ENCODE results near the gene ST3GAL3.
A peak's percentile ranks its signal among the peaks of the same experiment; 100 is the strongest.

ST3GAL3 gene

DNA sequence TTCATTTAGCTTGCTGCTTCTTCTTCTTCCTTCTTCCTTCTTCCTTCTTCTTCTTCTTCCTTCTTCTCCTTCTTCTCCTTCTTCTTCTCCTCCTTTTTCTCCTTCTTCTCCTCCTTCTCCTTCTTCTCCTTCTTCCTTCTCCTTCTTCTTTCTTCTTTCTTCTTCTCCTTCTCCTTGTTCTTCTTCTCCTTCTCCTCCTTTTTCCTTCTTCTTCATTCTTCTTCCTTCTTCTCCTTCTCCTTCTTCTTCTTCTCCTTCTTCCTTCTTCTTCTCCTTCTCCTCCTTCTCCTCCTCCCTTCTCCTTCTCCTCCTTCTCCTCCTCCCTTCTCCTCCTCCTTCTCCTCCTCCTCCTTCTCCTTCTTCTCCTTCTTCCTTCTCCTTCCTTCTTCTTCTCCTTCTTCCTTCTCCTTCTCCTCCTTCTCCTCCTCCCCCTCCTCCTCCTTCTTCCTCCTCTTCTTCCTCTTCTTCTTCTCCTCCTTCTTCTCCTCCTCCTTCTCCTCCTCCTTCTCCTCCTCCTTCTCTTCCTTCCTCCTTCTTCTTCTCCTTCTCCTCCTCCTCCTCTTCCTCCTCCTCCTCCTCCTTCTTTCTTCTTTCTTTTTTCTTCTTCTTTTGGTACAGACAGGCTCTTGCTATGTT lies 110.1 kb downstream of the ST3GAL3 start:
- Histone ChIP-seq H3K4me1 (ENCODE audit: control insufficient read depth, insufficient read depth, low read depth, low read length) (peaks cover 3% of the 10 kb centered on the region), H2BK12ac (ENCODE audit: low read length in 2 of 2) (no peak overlapping the region), H3K4me3 (ENCODE audit: insufficient read depth in 1 of 2, low read depth in 1 of 2, low read length in 2 of 2) (no peak overlapping the region), H3K9me3 (ENCODE audit: control insufficient read depth, low read length) (peaks cover 40% of the 10 kb centered on the region), H3K36me3 (ENCODE audit: control insufficient read depth in 1 of 2, insufficient read depth in 2 of 2, low read depth in 1 of 2, low read length in 2 of 2) (peaks cover 13 to 48% of the 10 kb centered on the region in 2 experiments), H3K18ac (ENCODE audit: low read depth in 1 of 2, low read length in 2 of 2) (no peak overlapping the region), H2BK15ac (ENCODE audit: low read depth, poor library complexity, severe bottlenecking) (no peak overlapping the region), H3K27me3 (ENCODE audit: control insufficient read depth in 1 of 2, insufficient read depth in 1 of 2, low read length in 2 of 2) (no peaks in the 10 kb centered on the region), H3K4me2 (ENCODE audit: low read length, poor library complexity, severe bottlenecking) (no peak overlapping the region), H2AFZ (ENCODE audit: low read depth, low read length) (no peak overlapping the region), H3K14ac (ENCODE audit: low read length in 2 of 2) (no peak overlapping the region), H3K23ac (ENCODE audit: low read length in 2 of 2) (no peak overlapping the region), H3K9ac (ENCODE audit: low read length) (no peak overlapping the region), H4K91ac (ENCODE audit: low read length) (no peak overlapping the region), H3K4ac (ENCODE audit: low read depth in 1 of 2, low read length in 2 of 2) (no peak overlapping the region), H2BK120ac (ENCODE audit: low read depth, low read length) (no peak overlapping the region), H2BK5ac (ENCODE audit: low read depth, low read length, poor library complexity, severe bottlenecking) (no peak overlapping the region), H3K79me1 (replicated peaks; ENCODE audit: low read length, poor library complexity, severe bottlenecking) (peaks cover 3% of the 10 kb centered on the region), H3K27ac (ENCODE audit: low read length, poor library complexity, severe bottlenecking) (no peak overlapping the region), H4K8ac (ENCODE audit: low read length) (no peak overlapping the region), H2AK5ac (ENCODE audit: low read length, severe bottlenecking) (no peak overlapping the region)
- no peak for DNase-seq

DNA sequence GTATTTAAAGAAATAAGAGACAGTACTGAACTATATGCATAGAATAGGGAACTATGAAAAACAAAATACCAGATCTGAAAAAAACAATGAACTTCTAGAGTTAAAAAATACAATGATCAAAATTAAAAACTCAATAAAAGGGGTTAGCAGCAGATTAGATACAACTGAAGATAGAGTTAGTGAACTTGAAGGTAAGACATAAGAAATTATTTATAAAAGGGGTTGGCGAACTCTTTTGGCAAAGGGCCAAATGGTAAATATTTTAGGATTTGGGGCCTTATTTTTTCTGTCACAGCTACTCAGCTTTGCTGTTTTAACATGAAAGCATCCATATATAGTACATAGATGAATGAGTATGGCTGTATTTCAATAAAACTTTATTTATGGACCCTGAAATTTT lies 111.4 kb downstream of the ST3GAL3 start:
- WGBS = 100% methylated on average over 1 of the region's 1 CpG
- peaks cover 3% of the 10 kb centered on the region for H3K79me1 ChIP-seq (replicated peaks; ENCODE audit: low read length, poor library complexity, severe bottlenecking)
- H2AFZ ChIP-seq (ENCODE audit: low read depth, low read length) = no peak overlapping the region

DNA sequence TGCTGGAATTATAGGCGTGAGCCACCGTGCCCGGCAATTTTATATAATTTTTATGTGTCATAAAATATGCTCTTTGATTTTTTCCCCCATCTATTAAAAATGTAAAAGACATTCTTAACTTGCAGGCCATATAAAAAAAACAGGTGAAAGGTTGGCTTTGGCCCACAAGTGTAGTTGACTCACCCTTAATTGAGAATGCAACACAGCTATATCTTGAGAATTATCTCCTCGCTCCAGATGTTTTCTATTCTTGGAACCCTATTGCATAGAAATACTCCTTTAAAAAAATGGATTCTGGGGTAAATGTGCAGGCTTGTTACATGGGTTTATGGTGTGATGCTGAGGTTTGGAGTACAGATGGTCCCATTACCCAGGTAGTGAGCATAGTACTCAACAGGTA lies 112.0 kb downstream of the ST3GAL3 start:
- no peaks in the 10 kb centered on the region for H3K27me3 ChIP-seq (ENCODE audit: control insufficient read depth in 1 of 2, insufficient read depth in 1 of 2, low read length in 2 of 2)
- no peak overlapping the region for H4K91ac ChIP-seq (ENCODE audit: low read length)
- no peak overlapping the region for H3K18ac ChIP-seq (ENCODE audit: low read depth in 1 of 2, low read length in 2 of 2)
- no peak overlapping the region for H4K8ac ChIP-seq (ENCODE audit: low read length)
- H2BK120ac ChIP-seq (ENCODE audit: low read depth, low read length) = no peak overlapping the region
- no peak for DNase-seq
- H2BK5ac ChIP-seq (ENCODE audit: low read depth, low read length, poor library complexity, severe bottlenecking) = no peak overlapping the region
- H3K14ac ChIP-seq (ENCODE audit: low read length in 2 of 2) = no peak overlapping the region
- H3K4ac ChIP-seq (ENCODE audit: low read depth in 1 of 2, low read length in 2 of 2) = no peak overlapping the region
- no CpG with 5 or more reads among the region's 4 CpGs for WGBS
- H2AFZ ChIP-seq (ENCODE audit: low read depth, low read length) = no peak overlapping the region
- H3K23ac ChIP-seq (ENCODE audit: low read length in 2 of 2) = no peak overlapping the region
- H3K9ac ChIP-seq (ENCODE audit: low read length) = no peak overlapping the region
- peaks cover 13 to 45% of the 10 kb centered on the region in 2 experiments for H3K36me3 ChIP-seq (ENCODE audit: control insufficient read depth in 1 of 2, insufficient read depth in 2 of 2, low read depth in 1 of 2, low read length in 2 of 2)
- no peak overlapping the region for H2BK12ac ChIP-seq (ENCODE audit: low read length in 2 of 2)
- H3K4me3 ChIP-seq (ENCODE audit: insufficient read depth in 1 of 2, low read depth in 1 of 2, low read length in 2 of 2) = no peak overlapping the region
- peaks cover 5% of the 10 kb centered on the region for H3K79me1 ChIP-seq (replicated peaks; ENCODE audit: low read length, poor library complexity, severe bottlenecking)
- peaks cover 3% of the 10 kb centered on the region for H3K4me1 ChIP-seq (ENCODE audit: control insufficient read depth, insufficient read depth, low read depth, low read length)
- H3K9me3 ChIP-seq (ENCODE audit: control insufficient read depth, low read length) = peaks cover 40% of the 10 kb centered on the region
- no peak overlapping the region for H2AK5ac ChIP-seq (ENCODE audit: low read length, severe bottlenecking)
- no peak overlapping the region for H2BK15ac ChIP-seq (ENCODE audit: low read depth, poor library complexity, severe bottlenecking)
- no peak overlapping the region for H3K4me2 ChIP-seq (ENCODE audit: low read length, poor library complexity, severe bottlenecking)
- no peak overlapping the region for H3K27ac ChIP-seq (ENCODE audit: low read length, poor library complexity, severe bottlenecking)

More for the DNA sequence above, 111.4 kb downstream of the ST3GAL3 start:
- H3K4me3 ChIP-seq (ENCODE audit: insufficient read depth in 1 of 2, low read depth in 1 of 2, low read length in 2 of 2) = no peak overlapping the region
- H4K91ac ChIP-seq (ENCODE audit: low read length) = no peak overlapping the region
- no peak for DNase-seq
- H3K4me2 ChIP-seq (ENCODE audit: low read length, poor library complexity, severe bottlenecking) = no peak overlapping the region
- no peak overlapping the region for H3K14ac ChIP-seq (ENCODE audit: low read length in 2 of 2)
- H3K18ac ChIP-seq (ENCODE audit: low read depth in 1 of 2, low read length in 2 of 2) = no peak overlapping the region
- H3K9me3 ChIP-seq (ENCODE audit: control insufficient read depth, low read length) = peaks cover 40% of the 10 kb centered on the region
- H2BK5ac ChIP-seq (ENCODE audit: low read depth, low read length, poor library complexity, severe bottlenecking) = no peak overlapping the region
- no peak overlapping the region for H3K27ac ChIP-seq (ENCODE audit: low read length, poor library complexity, severe bottlenecking)
- peaks cover 3% of the 10 kb centered on the region for H3K4me1 ChIP-seq (ENCODE audit: control insufficient read depth, insufficient read depth, low read depth, low read length)
- H3K4ac ChIP-seq (ENCODE audit: low read depth in 1 of 2, low read length in 2 of 2) = no peak overlapping the region
- no peak overlapping the region for H2BK12ac ChIP-seq (ENCODE audit: low read length in 2 of 2)
- H3K23ac ChIP-seq (ENCODE audit: low read length in 2 of 2) = no peak overlapping the region
- no peak overlapping the region for H2AK5ac ChIP-seq (ENCODE audit: low read length, severe bottlenecking)
- no peak overlapping the region for H2BK120ac ChIP-seq (ENCODE audit: low read depth, low read length)
- no peaks in the 10 kb centered on the region for H3K27me3 ChIP-seq (ENCODE audit: control insufficient read depth in 1 of 2, insufficient read depth in 1 of 2, low read length in 2 of 2)
- H3K9ac ChIP-seq (ENCODE audit: low read length) = no peak overlapping the region
- no peak overlapping the region for H2BK15ac ChIP-seq (ENCODE audit: low read depth, poor library complexity, severe bottlenecking)
- H3K36me3 ChIP-seq (ENCODE audit: control insufficient read depth in 1 of 2, insufficient read depth in 2 of 2, low read depth in 1 of 2, low read length in 2 of 2) = peaks cover 13 to 48% of the 10 kb centered on the region in 2 experiments
- no peak overlapping the region for H4K8ac ChIP-seq (ENCODE audit: low read length)

GRCh38 chr1:43821471-43821870 lies 114.1 kb downstream of the ST3GAL3 start:
- Histone ChIP-seq H3K4me3 (ENCODE audit: insufficient read depth in 1 of 2, low read depth in 1 of 2, low read length in 2 of 2) (no peak overlapping the region), H3K18ac (ENCODE audit: low read depth in 1 of 2, low read length in 2 of 2) (peak overlapping the region; percentile 61 to 72), H2BK12ac (ENCODE audit: low read length in 2 of 2) (peak overlapping the region; percentile 1 to 84), H3K9me3 (ENCODE audit: control insufficient read depth, low read length) (peaks cover 33% of the 10 kb centered on the region), H2BK15ac (ENCODE audit: low read depth, poor library complexity, severe bottlenecking) (no peak overlapping the region), H3K4ac (ENCODE audit: low read depth in 1 of 2, low read length in 2 of 2) (peak overlapping the region in 1 of 2 experiments; percentile 35), H4K91ac (ENCODE audit: low read length) (peak overlapping the region; percentile 81), H3K14ac (ENCODE audit: low read length in 2 of 2) (no peak overlapping the region), H3K27ac (ENCODE audit: low read length, poor library complexity, severe bottlenecking) (peak overlapping the region; percentile 64), H3K4me1 (ENCODE audit: control insufficient read depth, insufficient read depth, low read depth, low read length) (peaks cover 3% of the 10 kb centered on the region), H3K4me2 (ENCODE audit: low read length, poor library complexity, severe bottlenecking) (no peak overlapping the region), H2BK120ac (ENCODE audit: low read depth, low read length) (peak overlapping the region; percentile 69), H2AFZ (ENCODE audit: low read depth, low read length) (no peak overlapping the region), H3K23ac (ENCODE audit: low read length in 2 of 2) (no peak overlapping the region), H3K36me3 (ENCODE audit: control insufficient read depth in 1 of 2, insufficient read depth in 2 of 2, low read depth in 1 of 2, low read length in 2 of 2) (peaks cover 3 to 30% of the 10 kb centered on the region in 2 experiments), H3K27me3 (ENCODE audit: control insufficient read depth in 1 of 2, insufficient read depth in 1 of 2, low read length in 2 of 2) (no peaks in the 10 kb centered on the region), H4K8ac (ENCODE audit: low read length) (peak overlapping the region; percentile 78), H2AK5ac (ENCODE audit: low read length, severe bottlenecking) (peak overlapping the region; percentile 91), H3K9ac (ENCODE audit: low read length) (no peak overlapping the region), H3K79me1 (replicated peaks; ENCODE audit: low read length, poor library complexity, severe bottlenecking) (peaks cover 7% of the 10 kb centered on the region), H2BK5ac (ENCODE audit: low read depth, low read length, poor library complexity, severe bottlenecking) (no peak overlapping the region)
- 50% methylated on average over 3 of the region's 5 CpGs for WGBS
- DNase-seq = no peak

Measured in mesenchymal stem cell (in vitro differentiated cells and primary cell).